Parathyroid adenoma (tissue), 2 donors: ENCODE results near the gene SLC9C1.

Source experiments
- H2AFZ ChIP-seq: fragments of 300-600 bp; sonication (generic); one replicate; pipeline ENCODE4 v1.7.0; 2017; ENCODE audit warnings: antibody characterized with exemption, mild to moderate bottlenecking
- H3K27ac ChIP-seq: fragments of 300-600 bp; sonication (generic); one replicate; pipeline ENCODE4 v1.7.0; 2017
- H3K27me3 ChIP-seq: fragments of 300-600 bp; sonication (generic); one replicate; pipeline ENCODE4 v1.7.0; 2017; ENCODE audit warnings: low read length; ENCODE audit not compliant: control insufficient read depth, insufficient read depth
- H3K36me3 ChIP-seq: fragments of 300-600 bp; sonication (generic); one replicate; pipeline ENCODE4 v1.7.0; 2017; ENCODE audit warnings: low read length; ENCODE audit not compliant: control insufficient read depth, insufficient read depth
- H3K4me1 ChIP-seq: fragments of 300-600 bp; sonication (generic); one replicate; pipeline ENCODE4 v1.7.0; 2017; ENCODE audit warnings: control low read depth
- H3K4me2 ChIP-seq: fragments of 300-600 bp; sonication (generic); one replicate; pipeline ENCODE4 v1.7.0; 2017; ENCODE audit warnings: low read length
- H3K4me3 ChIP-seq: fragments of 300-600 bp; sonication (generic); one replicate; pipeline ENCODE4 v1.7.0; 2017; ENCODE audit warnings: low read depth, low read length
- H3K79me2 ChIP-seq: fragments of 300-600 bp; sonication (generic); one replicate; pipeline ENCODE4 v1.7.0; 2017; ENCODE audit warnings: control low read depth
- H3K9ac ChIP-seq: fragments of 300-600 bp; sonication (generic); one replicate; pipeline ENCODE4 v1.7.0; 2017; ENCODE audit warnings: mild to moderate bottlenecking
- H3K9me3 ChIP-seq: fragments of 300-600 bp; sonication (generic); one replicate; pipeline ENCODE4 v1.7.0; 2017; ENCODE audit warnings: low read length; ENCODE audit not compliant: control insufficient read depth
- CTCF ChIP-seq: fragments of 300-600 bp; sonication (generic); IDR thresholded peaks from one replicate; pipeline ENCODE4 v1.7.0; 2017; ENCODE audit warnings: antibody characterized with exemption, mild to moderate bottlenecking
- donor health status: primary hyperparathyroidism.

SLC9C1 gene

DNA sequence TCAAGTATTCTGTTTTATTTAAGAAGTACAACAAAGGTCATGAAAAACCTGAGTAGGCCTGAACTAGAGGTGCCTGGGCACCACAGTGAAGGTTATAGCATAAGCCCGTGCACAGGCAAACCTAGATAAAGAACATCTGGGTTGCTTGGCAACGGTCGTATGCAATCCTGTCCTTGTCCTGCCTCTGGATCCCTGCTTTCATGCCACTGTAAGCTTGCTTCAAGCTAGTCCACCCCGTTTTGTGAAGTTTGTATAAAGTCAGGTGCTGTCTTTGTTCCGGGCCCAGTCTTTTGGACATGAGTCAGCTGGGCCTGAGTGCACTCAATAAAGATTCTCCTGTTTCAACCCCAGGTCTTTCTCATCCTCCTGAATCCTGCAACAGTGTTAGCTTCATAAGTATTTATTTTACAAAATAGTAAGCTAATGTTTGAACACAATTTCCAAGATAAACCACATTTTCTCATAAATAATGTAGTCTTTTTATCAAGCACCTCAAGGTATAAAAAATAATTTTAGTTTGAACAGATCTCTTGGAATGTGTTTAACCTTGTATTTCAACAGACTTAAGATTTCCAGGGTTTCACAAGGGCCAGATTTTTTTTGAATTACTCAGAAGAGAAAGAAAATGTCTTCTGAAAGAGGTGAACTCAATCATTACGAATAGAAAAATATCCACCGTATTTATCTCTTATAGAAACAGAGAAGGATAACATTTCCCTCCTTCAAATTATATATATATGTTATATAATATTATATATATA is 14.3 kb upstream of the SLC9C1 start:
- Histone ChIP-seq H3K9ac (no peak overlapping the region), H3K27me3 (no peaks in the 10 kb centered on the region), H3K27ac (no peak overlapping the region), H3K36me3 (no peaks in the 10 kb centered on the region), H3K4me1 (no peaks in the 10 kb centered on the region), H3K9me3 (no peaks in the 10 kb centered on the region), H2AFZ (no peak overlapping the region), H3K4me3 (no peak overlapping the region), H3K4me2 (no peak overlapping the region), H3K79me2 (no peaks in the 10 kb centered on the region)
- TF ChIP-seq CTCF, result no peak

- Histone ChIP-seq H3K36me3 (no peaks in the 10 kb centered on the region), H2AFZ (no peak overlapping the region), H3K9me3 (no peaks in the 10 kb centered on the region), H3K4me1 (no peaks in the 10 kb centered on the region), H3K4me2 (no peak overlapping the region), H3K79me2 (no peaks in the 10 kb centered on the region), H3K27me3 (no peaks in the 10 kb centered on the region), H3K9ac (no peak overlapping the region), H3K4me3 (no peak overlapping the region), H3K27ac (no peak overlapping the region)
- TF ChIP-seq CTCF, result no peak
Observed at GRCh38 chr3:112307557-112307956, 13.5 kb upstream of the SLC9C1 start.

DNA sequence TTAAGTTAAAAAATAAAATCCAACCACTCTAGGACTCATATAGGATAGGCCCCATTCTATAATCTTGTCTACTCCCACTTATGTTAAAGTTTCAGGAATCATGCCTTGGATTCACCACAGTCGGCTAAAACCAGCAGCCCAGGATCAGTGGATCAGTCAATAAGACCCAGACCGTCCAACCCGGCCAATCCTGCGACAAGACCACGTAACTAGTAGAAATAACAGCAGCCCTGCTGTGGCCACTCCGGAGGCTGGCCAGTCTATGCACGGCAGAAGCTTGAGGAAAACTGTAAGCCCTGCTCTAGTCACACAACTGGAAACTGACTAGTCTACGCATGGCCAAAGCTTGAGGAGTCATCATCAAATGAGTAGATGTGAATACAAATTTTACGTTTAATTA is 12.8 kb upstream of the SLC9C1 start:
- H3K4me3 ChIP-seq, result no peak overlapping the region
- H3K4me1 ChIP-seq, result no peaks in the 10 kb centered on the region
- no peak for TF ChIP-seq CTCF
- H3K4me2 ChIP-seq, result no peak overlapping the region
- H3K36me3 ChIP-seq, result no peaks in the 10 kb centered on the region
- H3K79me2 ChIP-seq, result no peaks in the 10 kb centered on the region
- no peak overlapping the region for H3K9ac ChIP-seq
- no peak overlapping the region for H2AFZ ChIP-seq
- no peaks in the 10 kb centered on the region for H3K9me3 ChIP-seq
- no peaks in the 10 kb centered on the region for H3K27me3 ChIP-seq
- no peak overlapping the region for H3K27ac ChIP-seq

DNA sequence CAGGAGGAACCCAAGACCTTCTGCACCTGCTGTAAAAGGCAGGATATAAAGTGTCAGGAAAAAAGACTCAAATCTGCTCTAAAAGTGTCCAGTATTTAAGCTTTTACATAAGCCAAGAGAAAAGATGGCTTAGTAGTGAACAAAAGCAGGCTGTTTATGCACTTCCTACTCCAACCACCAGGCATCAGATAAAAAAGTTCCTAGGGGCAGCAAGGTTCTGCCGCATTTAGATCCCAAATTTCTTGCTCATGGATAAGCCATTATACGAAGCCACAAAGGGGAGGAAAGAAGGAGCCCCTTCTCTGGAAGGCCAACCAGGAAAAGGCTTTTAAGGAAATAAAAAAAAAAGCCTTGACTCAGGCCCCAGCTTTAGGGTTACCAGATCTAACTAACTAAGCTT is 10.6 kb upstream of the SLC9C1 start:
- no peak overlapping the region for H3K4me2 ChIP-seq
- no peaks in the 10 kb centered on the region for H3K27me3 ChIP-seq
- H3K4me3 ChIP-seq, result no peak overlapping the region
- H3K4me1 ChIP-seq, result no peaks in the 10 kb centered on the region
- no peak overlapping the region for H3K27ac ChIP-seq
- no peaks in the 10 kb centered on the region for H3K36me3 ChIP-seq
- peak overlapping the region; percentile 83 for H2AFZ ChIP-seq
- no peak for TF ChIP-seq CTCF
- no peaks in the 10 kb centered on the region for H3K9me3 ChIP-seq
- H3K79me2 ChIP-seq, result no peaks in the 10 kb centered on the region
- H3K9ac ChIP-seq, result no peak overlapping the region

- H3K4me2 ChIP-seq, result peak overlapping the region; percentile 71
- H3K79me2 ChIP-seq, result no peaks in the 10 kb centered on the region
- no peak for TF ChIP-seq CTCF
- peak overlapping the region; percentile 83 for H2AFZ ChIP-seq
- H3K9ac ChIP-seq, result no peak overlapping the region
- no peaks in the 10 kb centered on the region for H3K9me3 ChIP-seq
- H3K27me3 ChIP-seq, result no peaks in the 10 kb centered on the region
- H3K4me3 ChIP-seq, result peak overlapping the region; percentile 49
- no peaks in the 10 kb centered on the region for H3K36me3 ChIP-seq
- H3K27ac ChIP-seq, result no peak overlapping the region
- no peaks in the 10 kb centered on the region for H3K4me1 ChIP-seq
Observed at GRCh38 chr3:112303764-112304325, 9.8 kb upstream of the SLC9C1 start.
